UCSD-AML1 (cell line): ENCODE measurements around the gene IMMP2L.

Experiments
- DNase-seq: peaks from one replicate; lab custom pipeline; 2025; ENCODE audit not compliant: unreplicated experiment; lab: John Stamatoyannopoulos, UW

The IMMP2L gene

DNA sequence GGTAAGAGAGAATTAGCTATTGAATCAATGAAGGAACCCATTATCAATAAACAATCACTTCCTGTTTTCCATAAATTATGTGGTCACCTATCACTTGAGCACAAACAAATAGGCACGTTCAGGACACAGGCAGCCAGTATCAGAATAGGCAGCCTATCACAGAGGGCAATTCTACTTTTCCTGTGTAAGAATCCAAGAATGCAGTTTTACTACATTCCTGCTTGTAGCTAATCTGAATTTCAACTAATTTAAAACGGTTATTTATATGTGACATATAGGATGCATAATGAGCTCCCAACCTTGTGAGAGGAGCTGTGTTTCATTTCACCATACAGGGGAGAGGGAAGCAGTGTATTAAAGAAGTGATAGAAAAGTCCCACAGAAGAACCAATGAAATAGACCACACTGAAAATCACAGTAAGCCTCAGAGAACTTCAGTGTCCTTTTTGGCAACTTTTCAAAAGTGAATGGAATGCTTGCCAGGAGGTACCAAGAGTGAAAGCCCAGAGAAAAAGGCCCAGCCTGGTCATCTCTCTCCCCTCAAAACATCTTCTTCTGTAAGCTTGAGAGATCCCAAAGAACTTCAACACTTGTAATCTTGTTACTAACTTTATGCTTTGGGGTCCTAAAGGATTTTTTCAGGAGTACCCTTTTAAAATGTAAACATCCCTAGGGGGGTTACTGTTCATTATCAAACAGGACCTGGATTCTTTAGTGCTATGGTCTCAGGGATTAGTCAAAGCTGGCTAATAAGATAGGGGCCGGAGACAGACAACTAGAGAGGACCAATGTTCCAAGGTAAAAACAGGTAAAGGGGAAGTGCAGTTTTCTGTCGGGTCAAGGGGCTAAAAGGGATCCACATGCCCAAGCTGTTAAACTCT is 1.3 kb downstream of the IMMP2L start:
- no peak for DNase-seq

- DNase-seq, result no peak
Measured at GRCh38 chr7:111558991-111559390, 3.3 kb downstream of the IMMP2L start.

DNA sequence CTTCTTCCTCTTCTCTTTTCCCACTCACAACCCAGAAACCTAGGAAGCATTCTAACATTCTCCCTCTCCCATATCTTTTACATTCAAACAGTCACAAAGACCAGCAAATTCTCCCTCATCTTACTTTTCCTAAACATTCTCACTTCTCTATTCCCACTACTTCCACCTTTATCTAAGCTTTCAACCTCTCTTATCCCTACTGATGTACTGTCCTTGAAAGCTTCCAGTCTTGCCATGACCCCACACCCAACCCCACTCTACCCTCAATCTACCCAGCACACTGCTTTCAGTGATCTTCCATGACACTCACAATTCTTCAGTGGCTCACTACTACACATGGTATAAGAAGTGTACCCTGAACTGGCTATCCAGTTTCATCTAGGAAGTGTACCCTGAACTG is 5.3 kb downstream of the IMMP2L start:
- no peak for DNase-seq

- DNase-seq, result no peak
Measured at GRCh38 chr7:111554086-111554485, 8.2 kb downstream of the IMMP2L start.

GRCh38 chr7:111541067-111541466 is 21.2 kb downstream of the IMMP2L start:
- no peak for DNase-seq

DNA sequence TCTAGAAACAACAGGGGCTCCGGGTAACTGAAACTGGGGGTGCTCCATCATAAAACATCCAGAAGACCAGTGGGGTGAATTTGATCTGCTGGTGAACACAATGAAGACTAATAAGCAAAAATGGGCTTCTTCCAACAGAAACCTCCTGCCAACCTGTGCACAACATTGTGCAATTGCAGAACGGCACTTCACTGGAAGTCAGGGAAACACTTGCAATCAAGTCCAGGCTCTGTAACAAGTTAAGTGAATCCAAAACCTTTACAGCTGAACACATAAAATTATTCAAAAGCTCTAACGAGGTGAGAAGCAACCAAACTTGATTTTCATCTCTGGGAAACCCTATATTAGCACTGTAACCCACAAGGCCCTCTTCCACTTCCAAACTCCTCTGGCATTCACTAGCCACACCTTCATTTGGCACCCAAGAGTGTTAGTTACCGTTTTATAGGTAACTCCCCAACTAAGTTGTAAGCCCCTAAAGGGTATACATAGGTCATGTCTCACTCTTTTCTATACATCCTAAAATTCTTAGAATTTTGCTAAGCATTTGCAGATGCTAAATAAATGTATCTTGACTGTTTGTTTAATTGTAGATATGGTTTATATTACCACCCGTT is 22.0 kb downstream of the IMMP2L start:
- DNase-seq, result no peak

- no peak for DNase-seq
Measured at GRCh38 chr7:111537134-111537533, 25.2 kb downstream of the IMMP2L start.

DNA sequence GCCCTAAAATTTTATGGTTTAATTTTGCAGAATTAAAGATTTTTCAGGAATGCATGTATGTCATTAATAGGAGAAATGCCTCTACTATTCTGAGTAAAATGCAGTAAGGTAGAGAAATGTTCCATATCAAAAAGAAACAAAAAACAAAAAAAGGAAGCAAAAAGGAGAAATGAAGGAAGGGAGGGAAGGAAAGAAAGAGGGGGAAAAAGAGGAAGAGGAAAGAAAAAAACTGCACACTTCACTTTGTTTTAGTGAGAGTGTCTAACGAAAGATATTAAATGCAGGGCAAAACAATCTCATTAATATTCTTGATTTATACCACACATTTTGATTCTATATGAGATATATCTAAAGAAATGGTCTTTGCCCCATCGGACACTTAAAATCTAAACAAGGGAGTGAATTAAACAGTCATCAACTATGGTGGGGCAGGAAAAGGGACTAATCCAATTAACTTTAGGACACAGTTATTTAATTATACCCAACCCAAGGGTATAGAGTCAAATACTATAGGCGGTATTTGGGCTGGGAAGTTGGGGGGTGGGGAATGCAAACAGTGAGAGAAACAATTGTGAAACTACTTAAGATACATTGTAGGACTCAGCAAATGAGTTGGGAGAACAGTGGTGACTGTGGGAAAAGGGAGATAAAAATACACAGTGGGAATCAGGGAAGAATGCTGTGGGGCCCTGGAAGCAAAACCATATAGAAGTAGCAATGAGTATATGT is 27.0 kb downstream of the IMMP2L start:
- no peak for DNase-seq

DNA sequence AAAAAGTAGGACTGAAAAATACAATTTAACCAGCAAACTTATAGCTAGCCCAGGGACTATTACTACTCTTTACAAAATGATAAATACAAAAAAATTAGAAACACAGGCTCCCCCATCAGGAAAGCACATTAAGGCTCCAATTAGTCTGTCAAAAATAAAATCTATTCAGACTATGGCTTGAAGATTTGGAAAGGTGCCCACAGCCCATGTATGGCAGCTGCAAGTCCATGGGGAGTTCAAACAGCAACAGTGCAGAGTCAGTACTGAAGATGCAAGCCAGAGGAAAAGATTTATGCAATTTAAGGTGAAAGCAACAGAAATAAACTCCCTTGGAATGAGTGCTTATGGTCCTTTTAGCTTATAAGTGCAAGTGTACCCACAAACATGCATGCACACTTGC is 29.7 kb downstream of the IMMP2L start:
- DNase-seq, result no peak

DNA sequence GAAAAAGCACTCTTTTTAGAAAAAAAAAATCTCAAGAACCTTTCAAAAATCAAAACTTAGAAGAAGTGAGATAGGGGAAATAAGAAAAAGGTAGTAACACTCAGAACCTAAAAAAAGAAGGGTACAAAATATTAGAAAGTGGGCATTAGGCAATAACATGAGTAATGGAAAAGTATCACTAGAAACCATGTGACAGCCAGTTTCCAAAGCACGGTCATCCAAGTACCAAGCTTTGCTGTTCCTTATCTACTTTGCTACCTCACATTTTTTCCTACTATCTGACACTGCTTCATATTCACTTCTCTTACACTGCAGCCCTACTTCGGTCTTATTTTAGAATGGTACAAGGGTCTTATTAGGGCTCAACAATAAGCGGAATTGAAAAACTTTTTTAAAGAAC is 30.3 kb downstream of the IMMP2L start:
- DNase-seq, result no peak

DNA sequence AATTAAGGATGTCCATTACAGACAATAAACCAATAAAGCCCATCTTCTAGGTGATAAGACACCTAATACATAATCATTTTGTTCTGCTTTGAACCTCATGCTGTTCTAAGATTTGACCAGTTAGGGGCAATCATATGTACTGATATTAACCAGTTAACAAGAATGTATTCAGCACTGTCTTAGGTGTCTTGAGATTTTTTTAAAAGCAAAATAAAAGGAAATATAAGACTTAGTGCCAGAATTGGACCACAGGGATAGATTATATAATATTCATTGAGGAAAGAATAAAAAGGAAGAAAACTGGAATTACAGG is 32.0 kb downstream of the IMMP2L start:
- DNase-seq, result no peak

- DNase-seq, result no peak
Measured at GRCh38 chr7:111529507-111530355, 32.6 kb downstream of the IMMP2L start.

- DNase-seq, result no peak
Measured at GRCh38 chr7:111528331-111528730, 34.0 kb downstream of the IMMP2L start.

DNA sequence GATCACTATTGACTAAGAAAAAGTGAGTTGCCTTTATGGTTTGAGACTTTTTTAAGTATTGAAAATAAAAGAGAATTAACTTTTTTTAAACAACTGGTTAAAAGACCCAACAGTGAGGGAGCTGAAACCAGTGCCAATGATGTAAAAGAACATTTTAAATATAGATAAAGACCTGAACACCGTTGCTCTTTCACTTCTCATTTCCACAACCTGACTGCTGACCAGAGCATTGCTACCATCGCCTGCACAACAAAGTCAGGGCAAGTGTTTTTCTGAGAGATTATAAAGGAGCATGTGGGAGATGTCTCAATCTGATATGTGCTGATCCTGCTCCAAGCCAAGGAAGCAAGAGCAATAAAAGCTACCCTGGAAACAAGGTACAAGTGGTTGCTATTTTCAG is 34.7 kb downstream of the IMMP2L start:
- DNase-seq, result no peak

GRCh38 chr7:111525100-111525499 is 37.2 kb downstream of the IMMP2L start:
- DNase-seq, result no peak

- DNase-seq, result no peak
Measured at GRCh38 chr7:111521660-111522059, 40.6 kb downstream of the IMMP2L start.

DNA sequence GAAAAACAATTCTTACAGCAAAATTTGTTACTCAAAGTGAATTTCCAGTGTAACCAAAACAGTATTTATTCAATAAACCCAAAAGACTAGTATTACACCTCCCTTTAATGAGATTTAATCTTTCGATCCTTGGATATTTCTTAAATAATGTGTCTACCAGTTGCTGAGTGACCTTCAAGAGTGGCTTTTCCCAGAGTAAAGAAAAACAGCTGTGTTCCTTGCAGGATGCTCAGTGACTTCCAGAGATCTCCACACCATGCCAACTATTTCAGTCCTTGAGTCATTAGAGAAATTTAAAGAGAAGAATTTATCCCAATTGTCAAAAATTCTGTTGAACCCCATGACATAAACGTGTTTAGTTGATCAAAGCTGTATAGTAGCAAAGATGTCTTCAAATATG is 44.0 kb downstream of the IMMP2L start:
- no peak for DNase-seq

- DNase-seq, result no peak
Measured at GRCh38 chr7:111517549-111517951, 44.7 kb downstream of the IMMP2L start.

DNA sequence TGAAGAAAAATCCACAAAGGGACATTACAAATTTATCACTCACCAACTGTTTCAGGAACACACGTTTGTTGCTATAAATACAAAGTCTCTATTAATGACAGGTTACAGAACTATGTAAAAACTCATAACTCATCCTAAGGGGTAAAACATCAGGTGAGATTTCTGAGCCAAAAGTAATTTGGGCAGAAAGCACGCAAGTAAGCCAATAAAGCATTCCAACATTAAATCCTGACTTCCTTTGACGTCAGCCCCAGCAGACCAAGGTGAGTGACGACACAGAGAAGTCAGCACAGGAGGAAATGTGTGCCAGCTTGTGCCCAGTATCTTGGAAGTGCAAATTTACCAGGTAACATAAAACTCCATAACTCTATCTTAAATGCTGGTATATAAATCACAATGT is 45.7 kb downstream of the IMMP2L start:
- DNase-seq, result no peak

DNA sequence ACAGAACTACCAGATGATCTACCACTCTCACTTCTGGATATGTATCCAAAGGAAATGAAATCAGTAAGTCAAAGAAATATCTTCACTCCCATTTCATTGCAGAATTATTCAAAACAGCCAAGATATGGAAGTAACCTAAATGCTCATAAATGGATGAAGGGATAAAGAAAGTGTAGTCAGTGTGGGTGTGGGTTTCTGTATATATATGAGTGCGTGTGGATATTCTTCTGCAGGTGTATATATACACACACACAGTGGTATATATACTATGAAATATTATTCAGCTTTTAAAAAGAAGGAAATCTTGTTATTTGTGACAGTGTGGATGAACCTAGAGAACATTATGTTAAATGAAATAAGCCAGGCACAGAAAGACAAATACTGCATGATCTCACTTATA is 48.7 kb downstream of the IMMP2L start:
- DNase-seq, result no peak

GRCh38 chr7:111511845-111512244 is 50.4 kb downstream of the IMMP2L start:
- no peak for DNase-seq
